Keratinocyte (primary cell): ENCODE results near the gene CLPSL1. TPM values are rescaled to one million over a fixed set of nuclear protein-coding genes. Genes with fewer than 3 reads are reported as not detected.

Experiments used
- DNase-seq: peaks from one replicate; pipeline ENCODE4 v3.0.0-alpha.2; 2011; ENCODE audit warnings: low read depth, missing footprints, low spot score
- FAIRE-seq: peaks from 2 replicates; lab custom pipeline; 2011; peaks lifted over from hg19 to GRCh38; lab: Jason Lieb, UNC
- H2AFZ ChIP-seq: 2 replicates; pipeline ENCODE4 v1.6.0; 2012; ENCODE audit warnings: low read length, control low read depth, inconsistent platforms; ENCODE audit not compliant: control insufficient read depth
- H3K27ac ChIP-seq: 2 replicates; pipeline ENCODE4 v1.5.1; 2011; ENCODE audit warnings: low read length; ENCODE audit not compliant: control insufficient read depth, insufficient read depth
- H3K27me3 ChIP-seq: 3 replicates; pipeline ENCODE4 v1.6.0; 2011; ENCODE audit warnings: low read length; ENCODE audit not compliant: control insufficient read depth, insufficient read depth; ENCODE audit errors: extremely low read depth
- H3K36me3 ChIP-seq, 2 experiments: 2 replicates in 1 of 2; 3 replicates in 1 of 2; pipeline ENCODE4 v1.5.1; 2011; ENCODE audit warnings: low read length in 2 of 2, mild to moderate bottlenecking in 1 of 2; ENCODE audit not compliant: control insufficient read depth in 2 of 2, insufficient read depth in 2 of 2; ENCODE audit errors: extremely low read depth in 1 of 2
- H3K4me1 ChIP-seq: 3 replicates; pipeline ENCODE4 v1.5.1; 2011; ENCODE audit warnings: low read length; ENCODE audit not compliant: control insufficient read depth, insufficient read depth; ENCODE audit errors: extremely low read depth
- H3K4me2 ChIP-seq: 3 replicates; pipeline ENCODE4 v1.6.0; 2011; ENCODE audit warnings: low read depth, low read length; ENCODE audit not compliant: control insufficient read depth, insufficient read depth; ENCODE audit errors: extremely low read depth
- H3K4me3 ChIP-seq, 3 experiments: fragments of 200-600 bp in 1 of 3; sonication (generic) in 1 of 3; 2 replicates in 2 of 3; 3 replicates in 1 of 3; pipeline ENCODE4 v1.5.1; 2011 to 2016; ENCODE audit warnings: low read length in 3 of 3, mild to moderate bottlenecking in 3 of 3, control low read depth in 2 of 3, inconsistent platforms in 1 of 3, low read depth in 1 of 3, mixed read lengths in 1 of 3, mixed run types in 1 of 3, moderate library complexity in 1 of 3; ENCODE audit not compliant: control insufficient read depth in 2 of 3, insufficient read depth in 2 of 3; ENCODE audit errors: extremely low read depth in 1 of 3
- H3K79me2 ChIP-seq: 2 replicates; pipeline ENCODE4 v1.6.0; 2012; ENCODE audit warnings: low read length; ENCODE audit not compliant: control insufficient read depth, insufficient read depth
- H3K9ac ChIP-seq: 3 replicates; pipeline ENCODE4 v1.6.0; 2011; ENCODE audit warnings: low read length; ENCODE audit not compliant: control insufficient read depth, insufficient read depth; ENCODE audit errors: extremely low read depth
- H3K9me1 ChIP-seq: 3 replicates; pipeline ENCODE4 v1.6.0; 2011; ENCODE audit warnings: low read length; ENCODE audit not compliant: control insufficient read depth, insufficient read depth; ENCODE audit errors: extremely low read depth
- H3K9me3 ChIP-seq: 2 replicates; pipeline ENCODE4 v1.5.1; 2012; ENCODE audit warnings: low read depth, low read length; ENCODE audit not compliant: control insufficient read depth
- H4K20me1 ChIP-seq: 3 replicates; pipeline ENCODE4 v1.6.0; 2011; ENCODE audit warnings: low read length; ENCODE audit not compliant: control insufficient read depth, insufficient read depth; ENCODE audit errors: extremely low read depth
- CTCF ChIP-seq, 3 experiments: IDR thresholded peaks in 1 of 3; conservative IDR thresholded peaks in 1 of 3; optimal IDR thresholded peaks in 1 of 3; 2 replicates in 2 of 3; 3 replicates in 1 of 3; pipeline versions ENCODE3 to v1.5.1; 2011; ENCODE audit warnings: low read length in 3 of 3, mild to moderate bottlenecking in 3 of 3, moderate library complexity in 2 of 3, control low read depth in 1 of 3, inconsistent platforms in 1 of 3; ENCODE audit not compliant: insufficient read depth in 2 of 3; ENCODE audit errors: extremely low read depth in 1 of 3
- EZH2 ChIP-seq: IDR thresholded peaks from one replicate; pipeline ENCODE4 v1.6.1; 2012; ENCODE audit warnings: inconsistent platforms, mild to moderate bottlenecking, low read length, moderate library complexity
- dilution Hi-C: fragments of 300-500 bp; cut with MboI; formaldehyde crosslinking; loops from one replicate; pipeline ENCODE4 v1.7.0; 2020; ENCODE audit warnings: low sequenced_read_pairs; ENCODE audit not compliant: extremely low pct_ligation_motif_present
- polyA plus RNA-seq, 5 experiments: library from polyadenylated mRNA; depleted of rRNA in 3 of 5; stranded (reverse) in 3 of 5; stranded (forward) in 1 of 5; unstranded in 1 of 5; fragments of >200 nt; gene quantifications; 1 replicate in 1 of 5; 2 replicates in 3 of 5; 3 replicates in 1 of 5; pipeline versions ENCODE4 v1.2.1 to v1.2.3, GENCODE V29; 2011 to 2012; ENCODE audit warnings: missing spikeins in 2 of 5, low read depth in 1 of 5, low replicate concordance in 1 of 5

CLPSL1 gene
- polyA plus RNA-seq, 1 donor (not counting 4 experiments of a cell fraction or from before 2014, with no cell fraction given): not detected

DNA sequence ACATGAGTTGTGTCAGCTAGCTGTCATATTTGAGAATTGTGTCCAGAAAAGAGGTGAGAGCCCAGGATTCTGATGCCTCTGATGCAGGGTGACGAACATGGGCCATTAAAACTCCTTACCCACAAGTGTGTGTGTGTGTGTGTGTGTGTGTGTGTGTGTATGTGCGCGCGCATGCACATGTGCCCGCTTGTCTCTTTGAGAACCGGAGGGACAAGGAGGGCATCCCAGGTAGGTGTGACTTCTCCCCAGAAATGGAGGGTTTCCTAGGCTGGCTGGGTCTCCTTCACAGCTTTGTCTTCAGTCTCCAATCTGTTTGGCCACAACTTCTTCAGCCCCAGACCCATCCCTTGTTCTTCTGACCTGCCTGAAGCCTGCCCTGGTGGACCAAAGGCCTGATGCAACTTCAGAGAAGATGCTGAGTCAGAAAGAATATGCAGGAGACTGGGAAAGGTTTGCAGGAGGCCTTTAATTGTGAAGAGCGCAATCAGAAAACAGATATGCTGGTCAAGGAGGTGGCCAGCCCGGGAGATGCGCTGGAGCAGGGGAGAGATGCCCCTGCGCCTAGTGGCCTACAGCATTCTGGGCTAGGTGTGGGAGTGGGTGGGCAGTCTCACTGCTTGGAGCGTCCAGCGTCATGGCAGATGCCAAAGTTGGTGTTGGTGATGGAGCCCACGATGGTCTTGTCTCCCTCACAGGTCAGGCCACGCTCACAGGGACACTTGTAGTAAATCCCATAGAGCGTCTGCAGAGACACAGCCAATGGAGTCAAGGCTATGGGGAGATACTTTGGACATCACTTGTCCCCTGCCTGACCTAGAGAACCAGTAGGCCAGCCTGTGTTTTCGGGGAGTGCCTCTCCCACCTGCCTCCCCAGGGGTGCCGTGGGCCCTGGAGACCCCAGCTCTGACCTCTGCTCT, 14.0 kb downstream of the CLPSL1 start:
- Histone ChIP-seq H3K27ac (no peak overlapping the region), H4K20me1 (no peaks in the 10 kb centered on the region), H3K36me3 (no peaks in the 10 kb centered on the region), H3K4me1 (no peaks in the 10 kb centered on the region), H3K9me3 (no peaks in the 10 kb centered on the region), H3K4me3 (no peak overlapping the region), H3K9me1 (no peaks in the 10 kb centered on the region), H3K79me2 (no peaks in the 10 kb centered on the region), H3K9ac (no peak overlapping the region), H3K27me3 (peaks cover 2% of the 10 kb centered on the region), H2AFZ (no peak overlapping the region), H3K4me2 (no peak overlapping the region)
- no peak for TF ChIP-seq EZH2
- no peak for TF ChIP-seq CTCF (optimal IDR thresholded peaks at IDR 0.05 in 1 of 3, IDR thresholded peaks at IDR 0.05 in 1 of 3, conservative IDR thresholded peaks at IDR 0.05 in 1 of 3; ENCODE audit: extremely low read depth in 1 of 3, insufficient read depth in 2 of 3, low read length in 3 of 3)
- DNase-seq (no peak), FAIRE-seq (no peak)
- dilution Hi-C loops: no loop called here

GRCh38 chr6:35795453-35796071, 14.7 kb downstream of the CLPSL1 start:
- no peaks in the 10 kb centered on the region for H4K20me1 ChIP-seq
- no peaks in the 10 kb centered on the region for H3K79me2 ChIP-seq
- no peak for TF ChIP-seq CTCF (optimal IDR thresholded peaks at IDR 0.05 in 1 of 3, IDR thresholded peaks at IDR 0.05 in 1 of 3, conservative IDR thresholded peaks at IDR 0.05 in 1 of 3; ENCODE audit: extremely low read depth in 1 of 3, insufficient read depth in 2 of 3, low read length in 3 of 3)
- no peak overlapping the region for H3K27ac ChIP-seq
- H3K27me3 ChIP-seq: no peaks in the 10 kb centered on the region
- no peak overlapping the region for H3K4me2 ChIP-seq
- no peak for DNase-seq
- H3K9me3 ChIP-seq: no peaks in the 10 kb centered on the region
- no peaks in the 10 kb centered on the region for H3K9me1 ChIP-seq
- no peak for FAIRE-seq
- H2AFZ ChIP-seq: no peak overlapping the region
- H3K4me3 ChIP-seq: no peak overlapping the region
- no peaks in the 10 kb centered on the region for H3K36me3 ChIP-seq
- no peaks in the 10 kb centered on the region for H3K4me1 ChIP-seq
- H3K9ac ChIP-seq: no peak overlapping the region
- dilution Hi-C loops: no loop called here
